ENCODE results near the gene UQCC5. TPM values are rescaled to one million over a fixed set of nuclear protein-coding genes. Genes with fewer than 3 reads are reported as not detected.
"Not testable (repeated sequence)": the region's sequence is repeated elsewhere in the genome, so short reads cannot be mapped to it uniquely, and the experiment has no call there.

The UQCC5 gene
- total RNA-seq, 1 donor from 2014 or later = 2.0 TPM

DNA sequence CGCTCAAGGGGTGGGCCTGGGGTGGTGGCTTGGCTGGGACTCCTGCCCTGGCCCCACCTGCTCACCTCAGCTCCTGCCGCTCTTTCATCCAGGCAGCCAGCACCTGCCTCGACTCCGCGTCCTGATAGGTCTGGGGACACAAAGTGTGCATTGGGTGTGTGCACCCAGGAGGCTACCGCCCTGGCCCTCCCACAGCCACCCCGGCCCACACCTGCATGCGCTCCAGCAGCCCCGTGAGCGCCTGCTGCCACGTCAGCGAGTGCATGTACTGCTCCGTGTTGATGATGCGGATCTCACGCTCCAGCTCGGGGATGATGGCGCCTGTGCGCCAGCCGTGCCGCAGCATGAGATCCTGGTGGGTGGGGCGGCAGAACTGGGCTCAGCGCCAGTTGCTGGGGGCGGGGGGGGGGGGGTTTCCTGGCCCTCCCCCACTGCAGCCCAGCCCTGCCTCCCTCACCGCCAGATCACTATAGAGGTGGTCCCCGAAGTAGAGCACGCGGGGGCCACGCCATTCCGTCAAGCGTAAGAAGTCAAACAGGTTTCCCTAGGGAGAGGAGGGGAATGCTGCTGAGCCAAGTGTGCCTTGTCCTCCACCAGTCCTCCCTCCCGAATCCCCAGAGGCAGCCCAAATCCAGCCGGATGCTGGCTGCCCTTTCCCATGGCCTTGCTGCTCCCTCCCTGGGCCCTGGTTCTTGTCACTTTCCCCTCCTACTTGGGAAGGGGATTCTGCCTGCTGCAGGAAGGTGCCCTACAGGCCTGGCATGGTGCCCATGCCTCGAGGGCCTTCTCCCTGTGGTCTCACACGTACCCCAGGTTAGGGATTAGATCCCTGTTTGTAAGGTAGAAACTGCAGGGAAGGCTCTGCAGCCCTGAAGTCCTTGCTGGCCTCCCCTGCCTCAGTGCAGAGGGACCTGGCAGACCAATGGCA is 11.4 kb upstream of the UQCC5 start:
- Mint-ChIP-seq H3K9me3 (no peaks in the 10 kb centered on the region), H3K27ac (no peak overlapping the region), H3K4me3 (no peak overlapping the region), H3K4me1 (peaks cover 15% of the 10 kb centered on the region), H3K27me3 (ENCODE audit: insufficient read depth, low read depth) (peaks cover 4% of the 10 kb centered on the region), H3K36me3 (peaks cover 12% of the 10 kb centered on the region)
- no peak for TF ChIP-seq EZH2phosphoT487 (IDR thresholded peaks at IDR 0.05)
- TF ChIP-seq, protein P1, sequence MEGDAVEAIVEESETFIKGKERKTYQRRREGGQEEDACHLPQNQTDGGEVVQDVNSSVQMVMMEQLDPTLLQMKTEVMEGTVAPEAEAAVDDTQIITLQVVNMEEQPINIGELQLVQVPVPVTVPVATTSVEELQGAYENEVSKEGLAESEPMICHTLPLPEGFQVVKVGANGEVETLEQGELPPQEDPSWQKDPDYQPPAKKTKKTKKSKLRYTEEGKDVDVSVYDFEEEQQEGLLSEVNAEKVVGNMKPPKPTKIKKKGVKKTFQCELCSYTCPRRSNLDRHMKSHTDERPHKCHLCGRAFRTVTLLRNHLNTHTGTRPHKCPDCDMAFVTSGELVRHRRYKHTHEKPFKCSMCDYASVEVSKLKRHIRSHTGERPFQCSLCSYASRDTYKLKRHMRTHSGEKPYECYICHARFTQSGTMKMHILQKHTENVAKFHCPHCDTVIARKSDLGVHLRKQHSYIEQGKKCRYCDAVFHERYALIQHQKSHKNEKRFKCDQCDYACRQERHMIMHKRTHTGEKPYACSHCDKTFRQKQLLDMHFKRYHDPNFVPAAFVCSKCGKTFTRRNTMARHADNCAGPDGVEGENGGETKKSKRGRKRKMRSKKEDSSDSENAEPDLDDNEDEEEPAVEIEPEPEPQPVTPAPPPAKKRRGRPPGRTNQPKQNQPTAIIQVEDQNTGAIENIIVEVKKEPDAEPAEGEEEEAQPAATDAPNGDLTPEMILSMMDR (IDR thresholded peaks at IDR 0.05) = no peak
- Histone ChIP-seq H3F3A (ENCODE audit: low read depth) (no peaks in the 10 kb centered on the region), H3K4me1 (no peaks in the 10 kb centered on the region), H3K4me2 (no peak overlapping the region), H3K27me3 (no peaks in the 10 kb centered on the region), H3K79me2 (ENCODE audit: low read depth) (peaks cover 6% of the 10 kb centered on the region), H3K27ac (no peak overlapping the region), H2AFZ (replicated peaks) (no peak overlapping the region), H3K36me3 (no peaks in the 10 kb centered on the region), H4K20me1 (ENCODE audit: low read depth) (peaks cover 26% of the 10 kb centered on the region), H3K9me3 (ENCODE audit: low read depth) (no peaks in the 10 kb centered on the region), H3K9ac (no peak overlapping the region), H3K4me3 (no peak overlapping the region)
- DNase-seq (ENCODE audit: low spot score) = no peak

DNA sequence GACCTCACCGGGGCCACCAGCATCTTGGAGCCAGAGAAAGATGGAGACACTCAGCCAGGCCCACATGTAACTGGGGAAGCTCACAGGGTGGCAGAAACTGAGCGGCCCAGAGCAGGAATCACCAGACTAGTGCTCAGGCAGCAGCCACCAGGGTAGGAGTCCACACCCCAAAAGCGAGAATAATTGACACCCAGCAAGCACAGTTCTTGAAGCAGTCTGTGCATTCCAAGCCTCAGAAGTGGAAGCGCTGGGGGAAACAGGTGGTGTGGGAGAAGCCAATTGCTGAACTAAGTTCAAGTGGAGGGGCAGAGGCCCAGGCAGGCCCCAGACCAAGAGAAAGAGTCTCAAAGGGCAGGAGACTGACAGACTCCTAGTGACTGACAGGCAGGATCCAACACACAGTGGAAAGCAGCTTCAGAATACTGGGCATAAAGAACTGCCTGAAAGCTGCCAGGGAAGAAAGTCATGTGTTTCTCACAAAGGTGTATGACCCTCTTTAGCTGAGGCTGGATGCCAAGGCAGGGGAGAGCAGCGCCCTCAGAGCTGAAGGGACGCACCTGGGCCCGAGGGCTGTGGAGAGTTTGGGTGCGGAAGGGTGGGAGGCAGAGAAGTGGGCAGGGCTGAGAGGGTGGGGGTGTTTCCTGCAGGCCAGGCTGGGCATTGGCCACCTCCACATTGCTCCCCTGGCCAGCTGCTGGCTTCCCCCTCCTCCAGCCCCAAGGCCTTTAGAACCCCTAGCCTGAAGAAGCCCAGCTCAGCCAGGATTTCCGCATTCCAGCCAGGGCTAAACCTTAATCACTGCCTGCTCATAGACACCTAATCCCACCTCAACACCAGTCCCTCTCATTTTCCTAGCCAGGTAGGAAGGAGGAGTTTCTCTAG is 10.5 kb upstream of the UQCC5 start:
- Histone ChIP-seq H4K20me1 (ENCODE audit: low read depth) (peaks cover 35% of the 10 kb centered on the region), H3K9ac (no peak overlapping the region), H3K36me3 (no peaks in the 10 kb centered on the region), H3F3A (ENCODE audit: low read depth) (no peaks in the 10 kb centered on the region), H3K4me2 (no peak overlapping the region), H3K4me1 (peaks cover 2% of the 10 kb centered on the region), H2AFZ (replicated peaks) (no peak overlapping the region), H3K4me3 (no peak overlapping the region), H3K27ac (no peak overlapping the region), H3K79me2 (ENCODE audit: low read depth) (peaks cover 15% of the 10 kb centered on the region), H3K27me3 (no peaks in the 10 kb centered on the region), H3K9me3 (ENCODE audit: low read depth) (no peaks in the 10 kb centered on the region)
- Mint-ChIP-seq H3K9me3 (no peaks in the 10 kb centered on the region), H3K27me3 (ENCODE audit: insufficient read depth, low read depth) (peaks cover 6% of the 10 kb centered on the region), H3K27ac (peak overlapping the region; percentile 33), H3K4me3 (no peak overlapping the region), H3K4me1 (peaks cover 17% of the 10 kb centered on the region), H3K36me3 (peaks cover 12% of the 10 kb centered on the region)
- TF ChIP-seq EZH2 (IDR thresholded peaks at IDR 0.05) = no peak
- TF ChIP-seq, protein P1 (IDR thresholded peaks at IDR 0.05) = no peak
- DNase-seq (ENCODE audit: low spot score) = no peak

GRCh38 chr3:52526671-52527038 is 9.8 kb upstream of the UQCC5 start:
- H3F3A ChIP-seq (ENCODE audit: low read depth); H3K9me3 ChIP-seq (ENCODE audit: low read depth); DNase-seq (ENCODE audit: low spot score); H3K27me3 ChIP-seq; H2AFZ ChIP-seq (replicated peaks); H3K36me3 ChIP-seq; H3K4me1 ChIP-seq; H3K4me2 ChIP-seq; H3K4me3 ChIP-seq; H3K9ac ChIP-seq; H3K27me3 Mint-ChIP-seq (ENCODE audit: insufficient read depth, low read depth); H3K9me3 Mint-ChIP-seq; H3K27ac ChIP-seq; H3K4me3 Mint-ChIP-seq: not testable (repeated sequence)
- Mint-ChIP-seq H3K27ac (peak overlapping the region; percentile 21), H3K4me1 (peaks cover 17% of the 10 kb centered on the region), H3K36me3 (peaks cover 12% of the 10 kb centered on the region)
- Histone ChIP-seq H4K20me1 (ENCODE audit: low read depth) (peaks cover 42% of the 10 kb centered on the region), H3K79me2 (ENCODE audit: low read depth) (peaks cover 23% of the 10 kb centered on the region)

Data from neural progenitor cell (in vitro differentiated cells).